ENCODE measurements around the gene NPLOC4. TPM values are rescaled to one million over a fixed set of nuclear protein-coding genes. Genes with fewer than 3 reads are reported as not detected.

Gene NPLOC4
- total and polyA plus RNA-seq, 2 of the 8 experiments (the other 6 are each of a cell fraction or from before 2014, with no cell fraction given) = 70.7 to 92.7 TPM

DNA sequence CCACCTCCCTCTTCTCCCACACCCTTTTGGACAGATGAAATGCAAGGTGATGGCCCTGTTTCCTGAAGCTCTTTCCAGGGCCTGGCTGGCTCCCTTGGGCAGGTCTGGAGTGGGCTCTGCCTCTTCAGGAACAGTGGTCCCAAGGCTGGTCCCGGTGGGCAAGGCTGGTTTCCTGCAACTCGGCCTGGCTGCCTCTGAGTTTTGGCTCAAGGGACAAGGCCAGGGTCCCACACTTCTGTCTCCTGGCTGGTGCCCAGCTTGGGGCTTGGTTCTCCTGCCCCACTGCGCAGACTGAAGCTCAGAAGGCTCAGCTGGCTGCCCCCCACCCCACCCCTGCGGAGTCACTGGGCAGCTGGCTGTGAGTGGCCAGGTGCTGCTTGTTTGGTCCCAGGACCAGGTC, 120.5 kb downstream of the NPLOC4 start:
- Histone ChIP-seq H2BK120ac (replicated peaks; ENCODE audit: low read depth, low read length) (no peak overlapping the region), H3K9ac (replicated peaks in 1 of 4; ENCODE audit: extremely low read depth in 1 of 4, low read depth in 3 of 4, low read length in 3 of 4) (no peak overlapping the region), H4K91ac (replicated peaks; ENCODE audit: insufficient read length, low read length) (no peak overlapping the region), H3K36me3 (ENCODE audit: control insufficient read depth in 2 of 4, insufficient read depth in 4 of 4, low read length in 3 of 4) (peaks cover 3 to 7% (median 5%) of the 10 kb centered on the region in 4 experiments; a peak in 6 of 8 replicates), H3K4me3 (ENCODE audit: extremely low read depth in 1 of 4, insufficient read depth in 2 of 4, low read depth in 3 of 4, low read length in 4 of 4) (0 out of 8 replicates have a peak overlapping the region, but pooled peaks of 1 of the 4 experiments have one; percentile 73), H3K4me1 (replicated peaks in 1 of 4; ENCODE audit: control insufficient read depth in 3 of 4, insufficient read depth in 4 of 4, low read length in 3 of 4) (peaks cover 0 to 46% (median 25%) of the 10 kb centered on the region in 4 experiments; a peak in 6 of 7 replicates), H3K23me2 (ENCODE audit: low read depth, low read length) (peaks cover 26% of the 10 kb centered on the region), H4K20me1 (replicated peaks in 1 of 2; ENCODE audit: control insufficient read depth in 1 of 2, insufficient read depth in 2 of 2, low read length in 2 of 2) (peaks cover 7 to 15% of the 10 kb centered on the region in 2 experiments), H4K8ac (ENCODE audit: extremely low read depth, insufficient read depth, low read length) (no peak overlapping the region), H3K4me2 (ENCODE audit: insufficient read depth in 1 of 2, low read depth in 2 of 2, low read length in 2 of 2) (peak overlapping the region; percentile 75 to 85; a peak in 1 of 4 replicates), H3K79me2 (ENCODE audit: control insufficient read depth in 1 of 2, insufficient read depth in 2 of 2, low read length in 2 of 2) (peaks cover 10 to 24% of the 10 kb centered on the region in 2 experiments), H2BK5ac (ENCODE audit: low read depth, low read length) (no peak overlapping the region), H3K9me3 (ENCODE audit: insufficient read depth in 2 of 2, low read depth in 1 of 2, low read length in 1 of 2) (no peaks in the 10 kb centered on the region), H2AFZ (ENCODE audit: low read length) (no peak overlapping the region), H3K4ac (replicated peaks; ENCODE audit: insufficient read length, low read depth, low read length) (no peak overlapping the region), H4K5ac (ENCODE audit: insufficient read length, low read depth, low read length) (no peak overlapping the region), H2BK20ac (ENCODE audit: low read length) (no peak overlapping the region), H2BK12ac (ENCODE audit: low read depth, low read length) (no peak overlapping the region), H3K79me1 (ENCODE audit: low read depth, low read length) (peaks cover 5% of the 10 kb centered on the region; the same call in 1 of the 2 replicates), H3K27me3 (replicated peaks in 1 of 4; ENCODE audit: control insufficient read depth in 3 of 4, extremely low read depth in 1 of 4, insufficient read depth in 3 of 4, low read length in 3 of 4) (peaks cover 0 to 33% (median 22%) of the 10 kb centered on the region in 4 experiments; a peak in 5 of 7 replicates), H3K14ac (ENCODE audit: insufficient read length) (no peak overlapping the region), H3K56ac (replicated peaks; ENCODE audit: insufficient read length, low read depth, low read length) (no peak overlapping the region), H2AK5ac (ENCODE audit: low read depth, low read length) (0 out of 2 replicates have a peak overlapping the region, but pooled peaks have one; percentile 65), H3K18ac (ENCODE audit: extremely low read depth, low read length) (no peak overlapping the region), H2BK15ac (ENCODE audit: low read length) (no peak overlapping the region), H3K27ac (ENCODE audit: low read depth, low read length) (no peak overlapping the region), H3K23ac (ENCODE audit: insufficient read length) (no peak overlapping the region)
- TF ChIP-seq SIRT6 (IDR thresholded peaks at IDR 0.05; ENCODE audit: low read length) = no peak
- no peak for TF ChIP-seq SIX5 (IDR thresholded peaks at IDR 0.05; ENCODE audit: low read depth, low read length)
- TF ChIP-seq TAF7 (optimal IDR thresholded peaks at IDR 0.05; ENCODE audit: borderline replicate concordance, low read depth, low read length) = no peak
- no peak for TF ChIP-seq CHD2 (IDR thresholded peaks at IDR 0.05; ENCODE audit: low read length)
- TF ChIP-seq YY1 (IDR thresholded peaks at IDR 0.05; ENCODE audit: low read depth, low read length) = no peak
- no peak for TF ChIP-seq CHD1 (IDR thresholded peaks at IDR 0.05; ENCODE audit: low read depth, low read length)
- no peak for TF ChIP-seq ASH2L (IDR thresholded peaks at IDR 0.05; ENCODE audit: low read length)
- ChIA-PET CTCF (ENCODE audit: partially characterized antibody) (interaction anchor here (0.6 to 5.2 kb wide), 5 partner anchors 9 to 214 kb away, joined by 3 to 33 read pairs (median 3); partner anchors contain the start of gene FSCN2), POLR2A (ENCODE audit: partially characterized antibody) (interaction anchor here (1.2 to 30.5 kb wide), 6 partner anchors 9 to 206 kb away, joined by 4 to 1004 read pairs (median 8); partner anchors contain the start of genes ACTG1 and FSCN2)
- DNase-seq (ENCODE audit: low read depth in 1 of 2, low spot score in 2 of 2) (no peak), FAIRE-seq (no peak)
- 93% methylated on average over 4 of the region's 4 CpGs; no CpG with 5 or more reads in 1 of the 2 experiments for WGBS, 2 experiments (ENCODE audit: extremely low coverage in 1 of 2, insufficient coverage in 1 of 2, insufficient read length in 1 of 2, insufficient replicate concordance in 2 of 2, low coverage in 1 of 2, low lambda C conversion rate in 2 of 2, missing lambda C conversion rate in 1 of 2)

Measured in H1 (cell line).